Dedifferentiated amniotic fluid mesenchymal stem cell (primary cell): ENCODE results near the gene LRRN4.
A peak's percentile ranks its signal among the peaks of the same experiment; 100 is the strongest.
"Not testable (repeated sequence)": the region's sequence is repeated elsewhere in the genome, so short reads cannot be mapped to it uniquely, and the experiment has no call there.

Experiments used
- DNase-seq: peaks from one replicate; pipeline ENCODE4 v3.0.0-alpha.2; 2016; ENCODE audit errors: extremely low spot score

The LRRN4 gene

GRCh38 chr20:6058684-6059295, 4.9 kb upstream of the LRRN4 start:
- DNase-seq = no peak

- no peak for DNase-seq
Observed at GRCh38 chr20:6057691-6058090, 3.8 kb upstream of the LRRN4 start.

- no peak for DNase-seq
Observed at GRCh38 chr20:6057139-6057538, 3.3 kb upstream of the LRRN4 start.

- DNase-seq = no peak
Observed at GRCh38 chr20:6055981-6056569, 2.2 kb upstream of the LRRN4 start.

GRCh38 chr20:6055161-6055783, 1.4 kb upstream of the LRRN4 start:
- no peak for DNase-seq

- not testable (repeated sequence) for DNase-seq
Observed at GRCh38 chr20:6054689-6055051, 810 bp upstream of the LRRN4 start.

- no peak for DNase-seq
Observed at GRCh38 chr20:6053064-6053775, 640 bp downstream of the LRRN4 start.

GRCh38 chr20:6051505-6051904, 2.4 kb downstream of the LRRN4 start:
- DNase-seq = peak; percentile 62

GRCh38 chr20:6048391-6048790, 5.5 kb downstream of the LRRN4 start:
- DNase-seq = no peak

GRCh38 chr20:6046432-6046831, 7.4 kb downstream of the LRRN4 start:
- DNase-seq = no peak

- DNase-seq = no peak
Observed at GRCh38 chr20:6045566-6045965, 8.3 kb downstream of the LRRN4 start.

- DNase-seq = no peak
Observed at GRCh38 chr20:6044115-6044514, 9.7 kb downstream of the LRRN4 start.

GRCh38 chr20:6041808-6042265, 12.0 kb downstream of the LRRN4 start:
- DNase-seq = no peak

GRCh38 chr20:6040958-6041807, 12.7 kb downstream of the LRRN4 start:
- no peak for DNase-seq

GRCh38 chr20:6040540-6040939, 13.3 kb downstream of the LRRN4 start:
- DNase-seq = no peak

- DNase-seq = no peak
Observed at GRCh38 chr20:6039766-6040165, 14.1 kb downstream of the LRRN4 start.

GRCh38 chr20:6038256-6038655, 15.6 kb downstream of the LRRN4 start:
- DNase-seq = no peak

GRCh38 chr20:6037082-6037481, 16.8 kb downstream of the LRRN4 start:
- DNase-seq = no peak

GRCh38 chr20:6036213-6036612, 17.6 kb downstream of the LRRN4 start:
- DNase-seq = no peak

- no peak for DNase-seq
Observed at GRCh38 chr20:6034134-6034969, 19.5 kb downstream of the LRRN4 start.

GRCh38 chr20:6032907-6033306, 21.0 kb downstream of the LRRN4 start:
- not testable (repeated sequence) for DNase-seq
